ENCODE measurements around the gene PRTFDC1. TPM values are rescaled to one million over a fixed set of nuclear protein-coding genes. Genes with fewer than 3 reads are reported as not detected.

PRTFDC1 gene
- total and polyA plus RNA-seq, 2 donors (not counting 1 experiment from before 2014, with no cell fraction given), result 26.9 to 32.7 TPM

GRCh38 chr10:24953675-24954074 lies 1.3 kb upstream of the PRTFDC1 start:
- no peak overlapping the region for H3K9ac ChIP-seq (ENCODE audit: insufficient read depth, low read length)
- peak in 1 of 2 donors; percentile 30 for DNase-seq (ENCODE audit: low read depth in 2 of 2)
- TF ChIP-seq CTCF (conservative IDR thresholded peaks at IDR 0.05 in 1 of 2, IDR thresholded peaks at IDR 0.05 in 1 of 2; ENCODE audit: low read depth in 1 of 2, low read length in 2 of 2) (no peak), EZH2 (IDR thresholded peaks at IDR 0.05; ENCODE audit: low read length, missing control alignments) (no peak)
- H3K4me1 ChIP-seq (ENCODE audit: control insufficient read depth, extremely low read depth, insufficient read depth, low read length), result peaks cover 15% of the 10 kb centered on the region
- H2AFZ ChIP-seq (ENCODE audit: low read length), result no peak overlapping the region
- H3K9me3 ChIP-seq (ENCODE audit: control insufficient read depth, insufficient read depth, low read depth, low read length), result no peaks in the 10 kb centered on the region
- H3K36me3 ChIP-seq (ENCODE audit: control insufficient read depth, insufficient read depth, low read length), result no peaks in the 10 kb centered on the region
- no peaks in the 10 kb centered on the region for H4K20me1 ChIP-seq (ENCODE audit: control insufficient read depth, extremely low read depth, insufficient read depth, low read length)
- peak overlapping the region; percentile 93 for H3K27ac ChIP-seq (ENCODE audit: insufficient read depth, low read length)
- peak overlapping the region in 2 of 4 experiments; percentile 40 to 63 for H3K4me3 ChIP-seq (replicated peaks in 1 of 4; ENCODE audit: control extremely low read depth in 1 of 4, insufficient read depth in 1 of 4, low read depth in 3 of 4, low read length in 4 of 4)
- H3K79me2 ChIP-seq (ENCODE audit: control insufficient read depth, insufficient read depth, low read length), result no peaks in the 10 kb centered on the region
- no peaks in the 10 kb centered on the region for H3K27me3 ChIP-seq (ENCODE audit: control insufficient read depth, insufficient read depth, low read length)
- H3K4me2 ChIP-seq (ENCODE audit: extremely low read depth, insufficient read depth, low read length), result peak overlapping the region; percentile 74

- Histone ChIP-seq H3K4me3 (replicated peaks in 1 of 4; ENCODE audit: control extremely low read depth in 1 of 4, insufficient read depth in 1 of 4, low read depth in 3 of 4, low read length in 4 of 4) (peak overlapping the region; percentile 11 to 63 (median 37)), H3K4me2 (ENCODE audit: extremely low read depth, insufficient read depth, low read length) (peak overlapping the region; percentile 74), H3K9ac (ENCODE audit: insufficient read depth, low read length) (peak overlapping the region; percentile 82), H3K79me2 (ENCODE audit: control insufficient read depth, insufficient read depth, low read length) (no peaks in the 10 kb centered on the region), H3K4me1 (ENCODE audit: control insufficient read depth, extremely low read depth, insufficient read depth, low read length) (peaks cover 15% of the 10 kb centered on the region), H4K20me1 (ENCODE audit: control insufficient read depth, extremely low read depth, insufficient read depth, low read length) (no peaks in the 10 kb centered on the region), H3K27ac (ENCODE audit: insufficient read depth, low read length) (peak overlapping the region; percentile 93), H2AFZ (ENCODE audit: low read length) (peak overlapping the region; percentile 70), H3K36me3 (ENCODE audit: control insufficient read depth, insufficient read depth, low read length) (no peaks in the 10 kb centered on the region), H3K27me3 (ENCODE audit: control insufficient read depth, insufficient read depth, low read length) (no peaks in the 10 kb centered on the region), H3K9me3 (ENCODE audit: control insufficient read depth, insufficient read depth, low read depth, low read length) (no peaks in the 10 kb centered on the region)
- DNase-seq (ENCODE audit: low read depth in 2 of 2), result peak; percentile 58 to 87
- TF ChIP-seq CTCF (conservative IDR thresholded peaks at IDR 0.05 in 1 of 2, IDR thresholded peaks at IDR 0.05 in 1 of 2; ENCODE audit: low read depth in 1 of 2, low read length in 2 of 2) (no peak), EZH2 (IDR thresholded peaks at IDR 0.05; ENCODE audit: low read length, missing control alignments) (no peak)
Observed at GRCh38 chr10:24952707-24953645, 570 bp upstream of the PRTFDC1 start.
